Activated T-helper 17 cell treated with anti-CD3 and anti-CD28 coated beads, Interleukin-2, amount 50 U/mL, for 72 hours (primary cell): ENCODE data around the gene PDGFA. TPM values are rescaled to one million over a fixed set of nuclear protein-coding genes. Genes with fewer than 3 reads are reported as not detected.

ENCODE experiments used
- ATAC-seq: fragments of 150-1000 bp; cut with Tn5 transposase; replicated peaks from 2 replicates; pipeline ENCODE4 v1.10.0; 2021; ENCODE audit warnings: mild to moderate bottlenecking, moderate library complexity
- H3K27ac Mint-ChIP-seq: one replicate; pipeline ENCODE4 v1.8.0; 2022; ENCODE audit warnings: mixed read lengths
- H3K27me3 Mint-ChIP-seq: one replicate; pipeline ENCODE4 v1.8.0; 2022; ENCODE audit warnings: mixed read lengths
- H3K36me3 Mint-ChIP-seq: one replicate; pipeline ENCODE4 v1.8.0; 2022; ENCODE audit warnings: low read depth, mild to moderate bottlenecking, mixed read lengths
- H3K4me1 Mint-ChIP-seq: one replicate; pipeline ENCODE4 v1.8.0; 2022; ENCODE audit warnings: mixed read lengths
- H3K4me3 Mint-ChIP-seq: one replicate; pipeline ENCODE4 v1.8.0; 2022; ENCODE audit warnings: mild to moderate bottlenecking, mixed read lengths
- H3K9me3 Mint-ChIP-seq: one replicate; pipeline ENCODE4 v1.8.0; 2022; ENCODE audit warnings: mixed read lengths
- total RNA-seq, 2 donors: library from RNA; stranded (reverse); gene quantifications; one replicate each; pipeline ENCODE4 v1.2.3, GENCODE V29; 2022

The PDGFA gene
- total RNA-seq, 2 donors from 2014 or later: 11.9 to 28.1 TPM

DNA sequence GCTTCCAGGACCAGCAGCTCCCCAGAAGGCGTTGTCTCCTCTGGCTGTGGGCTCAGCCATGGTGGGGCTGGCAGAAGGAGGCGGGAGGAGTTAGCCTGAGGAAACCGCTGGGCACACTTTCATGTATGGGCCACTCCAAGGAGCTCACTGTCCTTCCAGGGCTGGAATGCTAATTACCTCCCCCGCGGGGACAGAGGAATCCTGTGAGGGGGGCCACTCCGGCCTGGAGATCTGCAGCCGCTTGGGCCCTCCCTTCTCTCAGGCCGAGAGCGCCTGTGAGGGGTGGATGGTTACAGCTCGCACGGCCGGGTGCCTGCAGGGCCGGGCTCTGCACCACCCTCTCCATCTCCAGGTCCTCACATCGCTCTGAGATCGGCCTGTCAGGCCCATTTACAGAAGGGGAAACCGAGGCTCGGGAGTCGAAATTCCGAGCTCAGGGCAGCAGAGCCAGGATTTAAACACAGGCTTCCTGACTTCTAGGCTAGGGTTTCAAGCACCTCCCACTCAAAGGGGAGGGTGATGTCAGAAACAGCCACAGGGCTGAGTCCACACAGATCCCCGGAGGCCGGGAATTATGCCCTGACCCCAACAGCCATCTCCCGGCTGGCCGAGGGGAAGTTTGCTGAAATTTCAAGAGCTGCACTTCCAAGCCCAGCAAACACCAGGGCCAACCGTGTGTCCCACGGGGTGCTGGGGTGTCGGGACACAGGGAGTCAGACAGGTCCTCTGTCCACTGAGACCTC is 59.1 kb downstream of the PDGFA start:
- no peak for ATAC-seq
- Mint-ChIP-seq H3K4me1 (no peaks in the 10 kb centered on the region), H3K4me3 (no peak overlapping the region), H3K36me3 (no peaks in the 10 kb centered on the region), H3K27ac (no peak overlapping the region), H3K27me3 (no peaks in the 10 kb centered on the region), H3K9me3 (no peaks in the 10 kb centered on the region)

DNA sequence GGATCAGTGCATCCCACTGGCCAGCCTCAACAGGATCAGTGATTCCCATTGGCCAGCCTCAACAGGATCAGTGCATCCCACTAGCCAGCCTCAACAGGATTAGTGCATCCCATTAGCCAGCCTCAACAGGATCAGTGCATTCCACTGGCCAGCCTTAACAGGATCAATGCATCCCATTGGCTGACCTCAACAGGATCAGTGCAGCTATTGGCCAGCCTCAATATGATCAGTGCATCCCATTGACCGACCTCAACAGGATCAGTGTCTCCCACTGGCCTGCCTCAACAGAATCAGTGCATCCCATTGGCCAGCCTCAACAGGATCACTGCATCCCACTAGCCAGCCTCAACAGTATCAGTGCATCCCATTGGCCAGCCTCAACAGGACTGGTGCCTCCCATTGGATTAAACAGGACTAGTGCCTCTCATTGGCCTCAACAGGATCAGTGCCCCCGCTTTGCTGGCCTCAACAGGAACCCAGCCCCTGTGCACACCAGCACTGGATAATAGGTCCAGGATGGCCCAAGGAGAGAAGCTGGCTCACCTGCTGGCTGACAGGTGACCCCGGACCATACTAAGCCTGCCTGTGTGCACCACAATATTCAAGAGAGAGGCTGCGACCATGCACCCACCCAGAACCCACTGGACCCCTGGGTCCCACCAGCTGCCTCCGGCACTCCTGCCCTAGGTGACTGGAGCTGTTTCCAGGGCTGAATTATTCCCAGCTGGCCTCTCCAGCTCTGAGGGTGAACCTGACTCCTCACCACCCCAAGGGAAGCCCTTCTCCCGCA is 59.9 kb downstream of the PDGFA start:
- Mint-ChIP-seq H3K36me3 (no peaks in the 10 kb centered on the region), H3K4me1 (no peaks in the 10 kb centered on the region), H3K27ac (no peak overlapping the region), H3K9me3 (no peaks in the 10 kb centered on the region), H3K27me3 (no peaks in the 10 kb centered on the region), H3K4me3 (no peak overlapping the region)
- ATAC-seq: no peak

GRCh38 chr7:458511-459245 is 61.0 kb downstream of the PDGFA start:
- ATAC-seq: peak; percentile 14
- H3K27me3 Mint-ChIP-seq: no peaks in the 10 kb centered on the region

DNA sequence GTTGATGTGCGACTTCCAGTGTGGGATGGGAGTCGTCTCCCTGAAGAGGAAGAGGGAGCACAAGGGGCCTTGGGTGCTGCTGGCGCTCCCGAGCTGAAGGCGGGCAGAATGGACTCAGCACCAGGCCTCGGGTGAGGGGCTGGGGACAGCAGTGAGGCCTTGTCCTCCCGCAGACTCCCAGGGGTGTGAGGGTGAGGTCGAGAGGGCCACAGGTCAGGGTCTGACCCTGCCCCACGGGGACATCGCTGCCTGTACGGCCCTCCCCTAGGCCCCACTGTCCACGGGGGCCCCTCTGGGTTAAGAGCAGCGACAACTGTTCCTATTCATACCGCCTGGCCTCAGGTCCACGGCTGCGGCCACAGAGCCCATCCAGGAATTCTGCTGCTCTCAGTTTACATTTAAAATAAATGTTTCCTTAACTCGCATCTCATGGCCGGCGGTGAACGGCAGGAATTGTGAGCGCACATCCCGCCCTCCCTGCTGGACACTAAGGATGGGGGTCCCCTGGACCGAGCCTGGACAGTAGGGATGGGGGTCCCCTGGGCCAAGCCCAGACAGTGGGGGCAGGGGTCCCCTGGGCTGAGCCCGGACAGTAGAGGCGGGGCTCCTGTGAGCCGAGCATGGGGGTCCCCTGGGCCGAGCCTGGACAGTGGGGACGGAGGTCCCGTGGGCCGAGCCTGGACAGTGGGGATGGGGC is 61.7 kb downstream of the PDGFA start:
- H3K27ac Mint-ChIP-seq: no peak overlapping the region
- no peak overlapping the region for H3K4me3 Mint-ChIP-seq
- no peak for ATAC-seq
- no peaks in the 10 kb centered on the region for H3K9me3 Mint-ChIP-seq
- no peaks in the 10 kb centered on the region for H3K4me1 Mint-ChIP-seq
- no peaks in the 10 kb centered on the region for H3K36me3 Mint-ChIP-seq
- no peaks in the 10 kb centered on the region for H3K27me3 Mint-ChIP-seq

More at GRCh38 chr7:458511-459245, 61.0 kb downstream of the PDGFA start:
- Mint-ChIP-seq H3K4me3 (no peak overlapping the region), H3K4me1 (no peaks in the 10 kb centered on the region), H3K9me3 (no peaks in the 10 kb centered on the region), H3K36me3 (no peaks in the 10 kb centered on the region), H3K27ac (no peak overlapping the region)

DNA sequence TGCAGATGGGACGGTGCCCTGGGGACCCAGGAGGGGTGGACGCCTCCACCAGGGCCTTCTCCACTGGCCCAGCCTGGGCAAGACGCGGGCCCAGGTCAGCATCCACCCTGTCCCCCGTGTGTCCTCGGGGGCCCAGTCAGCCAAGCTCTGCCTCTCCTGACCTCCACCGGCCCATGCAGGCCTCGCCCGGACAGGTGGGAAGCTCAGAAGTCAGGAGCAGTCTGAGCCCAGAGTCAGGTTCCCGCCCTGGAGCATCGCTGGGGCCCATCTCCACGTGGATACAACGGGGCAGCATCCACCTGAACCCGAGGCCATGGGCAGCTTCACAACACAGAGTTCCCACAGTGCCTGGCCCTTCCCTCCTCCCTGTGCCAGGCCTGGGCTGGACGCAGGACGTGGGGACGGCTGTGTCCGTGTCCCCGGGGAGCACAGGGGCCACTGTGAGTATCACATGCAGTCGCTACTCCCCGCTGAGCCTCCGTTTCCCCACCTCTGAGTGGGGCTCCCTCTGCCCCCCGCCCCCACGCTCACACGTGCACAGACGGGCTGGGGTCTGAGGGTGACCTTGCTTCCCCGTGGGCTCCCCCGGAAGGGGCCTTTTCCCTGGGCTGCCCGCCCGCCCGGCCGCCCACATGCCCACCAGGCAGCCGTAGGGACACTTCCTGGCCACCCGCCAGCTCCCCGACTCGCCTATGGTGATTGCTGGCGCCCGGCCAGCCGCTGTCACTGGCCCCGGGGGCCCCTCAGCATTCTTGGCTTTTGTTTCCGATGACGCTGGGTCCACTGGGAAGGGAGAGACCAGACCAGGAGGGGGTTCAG is 64.3 kb downstream of the PDGFA start:
- no peaks in the 10 kb centered on the region for H3K9me3 Mint-ChIP-seq
- H3K27ac Mint-ChIP-seq: no peak overlapping the region
- ATAC-seq: no peak
- H3K36me3 Mint-ChIP-seq: no peaks in the 10 kb centered on the region
- H3K27me3 Mint-ChIP-seq: peaks cover 7% of the 10 kb centered on the region
- H3K4me3 Mint-ChIP-seq: no peak overlapping the region
- peaks cover 6% of the 10 kb centered on the region for H3K4me1 Mint-ChIP-seq

DNA sequence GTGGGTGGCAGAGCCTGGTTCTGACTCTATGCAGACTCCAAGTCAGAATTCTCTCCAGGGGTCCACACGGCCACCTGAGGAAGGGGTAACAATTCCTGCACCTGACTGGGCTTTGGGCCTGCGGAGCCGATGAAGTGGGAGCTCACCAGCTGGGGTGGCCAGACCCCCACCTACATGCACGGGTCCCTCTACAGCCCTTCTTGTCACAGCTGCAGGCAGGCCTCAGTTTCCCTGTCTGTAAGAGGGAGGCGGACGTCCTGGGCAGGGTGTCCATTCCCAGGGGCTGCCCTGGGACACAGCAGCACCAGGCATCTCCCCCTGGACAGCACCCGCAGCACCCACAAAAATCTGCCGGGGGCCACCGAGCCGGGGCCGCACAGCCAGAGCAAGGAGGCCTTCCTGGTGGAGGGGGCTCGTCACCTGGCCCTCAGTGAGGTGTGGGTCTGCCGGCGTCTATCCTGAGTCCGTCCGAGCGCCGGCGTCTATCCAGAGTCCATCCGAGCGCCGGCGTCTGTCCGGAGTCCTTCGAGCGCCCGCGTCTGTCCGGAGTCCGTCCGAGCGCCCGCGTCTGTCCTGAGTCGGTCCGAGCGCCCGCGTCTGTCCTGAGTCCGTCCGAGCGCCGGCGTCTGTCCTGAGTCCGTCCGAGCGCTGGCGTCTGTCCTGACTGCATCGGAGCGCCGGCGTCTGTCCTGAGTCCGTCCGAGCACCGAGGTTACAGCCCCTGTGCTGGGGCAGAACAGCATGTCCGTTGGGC is 65.1 kb downstream of the PDGFA start:
- no peaks in the 10 kb centered on the region for H3K9me3 Mint-ChIP-seq
- H3K27me3 Mint-ChIP-seq: peaks cover 7% of the 10 kb centered on the region
- no peak overlapping the region for H3K4me3 Mint-ChIP-seq
- peaks cover 6% of the 10 kb centered on the region for H3K4me1 Mint-ChIP-seq
- H3K27ac Mint-ChIP-seq: no peak overlapping the region
- ATAC-seq: no peak
- H3K36me3 Mint-ChIP-seq: no peaks in the 10 kb centered on the region

GRCh38 chr7:453597-454306 is 65.9 kb downstream of the PDGFA start:
- Mint-ChIP-seq H3K27me3 (peaks cover 7% of the 10 kb centered on the region), H3K36me3 (no peaks in the 10 kb centered on the region), H3K9me3 (no peaks in the 10 kb centered on the region), H3K4me3 (no peak overlapping the region), H3K4me1 (peaks cover 6% of the 10 kb centered on the region), H3K27ac (no peak overlapping the region)
- no peak for ATAC-seq

- no peak for ATAC-seq
- H3K4me3 Mint-ChIP-seq: no peak overlapping the region
Observed at GRCh38 chr7:452791-453455, 66.7 kb downstream of the PDGFA start.

DNA sequence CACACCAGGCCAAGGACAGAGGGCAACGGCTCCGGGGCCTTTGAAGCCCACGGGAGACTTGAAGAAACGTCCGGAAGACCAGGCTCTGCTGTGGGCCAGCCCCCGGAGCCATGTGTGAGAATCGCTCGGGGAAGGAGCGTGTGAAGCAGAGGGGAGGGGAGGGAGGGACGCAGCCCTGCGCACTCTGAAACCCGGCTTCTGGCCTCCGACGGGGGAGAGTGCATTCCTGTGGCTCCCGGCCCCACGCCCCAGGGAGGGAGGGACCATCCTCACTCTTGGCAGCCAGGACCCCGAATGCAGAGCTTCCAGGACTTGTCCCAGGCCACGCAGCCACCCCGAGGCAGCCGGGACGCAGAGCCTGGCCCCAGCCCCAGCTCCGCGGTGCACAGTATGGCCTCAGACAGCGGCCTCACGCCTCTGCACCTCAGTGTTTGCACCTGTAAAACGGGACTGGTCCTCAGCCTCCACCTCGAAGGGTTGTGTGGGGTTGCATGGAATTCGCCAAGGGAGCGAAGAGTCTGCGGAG is 67.4 kb downstream of the PDGFA start:
- no peaks in the 10 kb centered on the region for H3K9me3 Mint-ChIP-seq
- H3K4me3 Mint-ChIP-seq: no peak overlapping the region
- peaks cover 6% of the 10 kb centered on the region for H3K4me1 Mint-ChIP-seq
- peaks cover 7% of the 10 kb centered on the region for H3K27me3 Mint-ChIP-seq
- H3K36me3 Mint-ChIP-seq: no peaks in the 10 kb centered on the region
- no peak overlapping the region for H3K27ac Mint-ChIP-seq
- no peak for ATAC-seq

More at GRCh38 chr7:452791-453455, 66.7 kb downstream of the PDGFA start:
- Mint-ChIP-seq H3K27me3 (peaks cover 7% of the 10 kb centered on the region), H3K27ac (no peak overlapping the region), H3K4me1 (peaks cover 6% of the 10 kb centered on the region), H3K9me3 (no peaks in the 10 kb centered on the region), H3K36me3 (no peaks in the 10 kb centered on the region)

DNA sequence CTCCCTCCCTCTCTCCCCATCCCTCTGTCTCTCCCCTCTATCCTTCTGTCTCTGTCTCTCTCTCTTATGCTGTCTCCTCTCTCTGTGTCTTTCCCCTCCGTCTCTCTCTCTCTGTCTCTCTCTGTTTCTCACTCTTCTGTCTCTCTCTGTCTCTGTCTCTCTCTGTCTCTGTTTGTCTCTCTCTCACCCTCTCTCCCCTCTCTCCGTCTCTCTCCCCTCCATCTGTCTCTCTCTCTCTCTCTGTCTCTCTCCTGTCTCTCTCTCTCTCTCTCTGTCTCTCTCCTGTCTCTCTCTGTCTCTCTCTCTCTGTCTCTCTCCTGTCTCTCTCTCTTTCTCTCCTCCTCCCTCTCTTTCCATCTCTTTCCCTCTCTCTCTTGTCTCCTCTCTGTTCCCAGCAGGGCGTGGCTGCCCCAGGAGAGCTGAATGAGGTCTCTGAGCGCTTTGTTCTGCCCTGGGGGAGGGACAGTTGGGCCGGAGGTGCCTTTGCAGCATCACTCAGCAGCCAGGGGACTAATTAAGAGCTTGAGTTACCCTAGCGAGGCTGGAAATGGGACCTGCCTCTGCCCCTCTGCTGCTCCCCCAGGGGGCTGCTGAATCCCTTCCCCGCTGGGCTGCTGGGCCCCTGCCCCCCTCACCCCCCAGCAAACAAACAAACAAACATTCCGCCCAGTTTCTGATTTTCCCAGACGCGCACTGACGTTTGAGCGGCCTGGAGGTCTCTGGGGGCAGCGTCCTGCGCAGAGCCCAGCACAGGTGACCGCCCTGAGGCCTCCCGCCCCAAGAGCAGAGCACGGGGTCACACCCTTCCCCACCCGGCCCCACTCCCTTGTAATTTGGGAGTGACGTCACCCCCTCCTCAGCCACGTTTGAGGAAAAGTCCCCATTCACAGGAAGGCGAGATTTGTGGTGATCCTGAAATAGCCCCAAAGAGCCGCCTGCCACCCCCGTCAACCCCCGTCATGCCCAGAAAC is 68.1 kb downstream of the PDGFA start:
- Mint-ChIP-seq H3K4me1 (peaks cover 6% of the 10 kb centered on the region), H3K27me3 (peaks cover 7% of the 10 kb centered on the region), H3K9me3 (no peaks in the 10 kb centered on the region), H3K27ac (peak overlapping the region; percentile 51), H3K36me3 (no peaks in the 10 kb centered on the region), H3K4me3 (peak overlapping the region; percentile 5)
- no peak for ATAC-seq

GRCh38 chr7:450741-451140 is 68.9 kb downstream of the PDGFA start:
- Mint-ChIP-seq H3K9me3 (no peaks in the 10 kb centered on the region), H3K36me3 (no peaks in the 10 kb centered on the region), H3K4me3 (peak overlapping the region; percentile 5), H3K27ac (peak overlapping the region; percentile 51), H3K27me3 (peaks cover 7% of the 10 kb centered on the region), H3K4me1 (peaks cover 6% of the 10 kb centered on the region)
- peak; percentile 12 for ATAC-seq
